Muscle layer of duodenum (tissue), 2 donors: ENCODE results near the gene AGXT.

Experiments
- H3K27ac ChIP-seq: one replicate; pipeline ENCODE4 v1.7.0; 2013; ENCODE audit warnings: mild to moderate bottlenecking, low read length
- H3K27me3 ChIP-seq: one replicate; pipeline ENCODE4 v1.7.0; 2013; ENCODE audit warnings: low read depth, mild to moderate bottlenecking, control low read depth, low read length
- H3K36me3 ChIP-seq, 2 donors: one replicate each; pipeline ENCODE4 v1.7.0; 2013; ENCODE audit warnings: low read length in 2 of 2, control low read depth in 1 of 2, mild to moderate bottlenecking in 1 of 2; ENCODE audit not compliant: insufficient read depth in 2 of 2, control insufficient read depth in 1 of 2
- H3K4me1 ChIP-seq, 2 donors: one replicate each; pipeline ENCODE4 v1.7.0; 2013; ENCODE audit warnings: low read length in 2 of 2, mild to moderate bottlenecking in 2 of 2, control low read depth in 1 of 2, moderate library complexity in 1 of 2; ENCODE audit not compliant: insufficient read depth in 2 of 2, control insufficient read depth in 1 of 2
- H3K4me3 ChIP-seq, 2 donors: one replicate each; pipeline ENCODE4 v1.7.0; 2013; ENCODE audit warnings: low read length in 2 of 2, low read depth in 1 of 2, mild to moderate bottlenecking in 1 of 2
- H3K9me3 ChIP-seq, 2 donors: one replicate each; pipeline ENCODE4 v1.7.0; 2013; ENCODE audit warnings: low read length in 2 of 2, control low read depth in 1 of 2, mild to moderate bottlenecking in 1 of 2; ENCODE audit not compliant: control insufficient read depth in 1 of 2
- donor health status: healthy.

The AGXT gene

DNA sequence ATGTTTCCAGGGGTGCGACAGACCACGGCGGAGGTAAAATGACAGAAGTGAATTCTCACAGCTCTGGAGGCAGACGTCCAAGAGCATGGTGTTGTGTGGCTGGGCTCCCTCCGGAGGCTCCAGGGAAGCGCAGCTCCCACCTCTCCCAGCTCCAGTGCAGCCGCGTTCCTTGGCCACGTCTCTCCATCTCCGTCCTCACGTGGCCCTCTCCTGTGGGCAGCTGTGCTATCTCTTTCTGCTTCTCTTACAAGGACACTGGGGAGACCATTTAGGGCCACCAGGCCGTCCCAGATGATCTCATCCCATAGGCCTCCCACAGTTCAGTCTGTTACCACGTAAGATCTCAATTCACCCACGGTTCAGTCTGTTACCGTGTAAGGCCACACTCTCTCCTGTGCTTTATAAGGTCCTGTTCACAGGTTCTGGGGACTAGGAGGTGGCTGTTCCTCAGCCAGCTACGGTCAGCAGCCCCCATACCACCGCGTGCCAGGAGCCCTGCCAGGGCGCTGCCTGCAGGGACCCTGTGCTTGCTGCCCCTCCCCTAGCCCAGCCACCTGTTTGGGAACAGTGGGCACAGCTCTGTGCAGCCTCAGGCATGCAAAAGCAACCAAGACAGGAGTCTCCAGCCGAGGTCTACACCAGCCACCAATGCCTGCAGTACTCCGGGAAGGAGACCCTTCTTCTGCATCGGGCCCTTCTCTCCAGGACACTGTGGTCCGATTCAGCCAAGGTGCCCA is 30.3 kb downstream of the AGXT start:
- H3K27ac ChIP-seq: no peak overlapping the region
- H3K4me1 ChIP-seq: no peaks in the 10 kb centered on the region
- no peaks in the 10 kb centered on the region for H3K9me3 ChIP-seq
- H3K4me3 ChIP-seq: no peak overlapping the region
- H3K36me3 ChIP-seq: no peaks in the 10 kb centered on the region
- H3K27me3 ChIP-seq: no peaks in the 10 kb centered on the region

DNA sequence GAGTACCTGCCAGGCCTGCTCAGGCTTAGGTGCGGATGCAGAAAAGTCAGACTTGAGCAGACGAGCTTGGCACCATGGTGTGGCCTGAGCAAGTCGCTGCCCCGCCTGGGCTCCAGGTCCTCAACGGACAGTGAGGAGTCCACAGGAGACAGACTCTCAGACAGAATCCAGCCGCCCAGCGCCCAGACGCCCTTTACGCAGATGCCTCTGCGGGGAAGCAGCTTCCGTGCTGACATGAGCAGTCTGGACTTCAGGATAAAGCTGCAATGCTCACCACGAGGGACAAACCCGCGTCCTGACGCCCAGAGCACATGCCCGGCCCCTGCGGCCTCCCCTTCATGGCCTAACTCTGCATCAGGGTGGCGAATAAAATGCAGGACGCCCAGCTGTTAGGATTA is 30.8 kb downstream of the AGXT start:
- no peaks in the 10 kb centered on the region for H3K9me3 ChIP-seq
- H3K27ac ChIP-seq: no peak overlapping the region
- H3K4me1 ChIP-seq: no peaks in the 10 kb centered on the region
- no peaks in the 10 kb centered on the region for H3K27me3 ChIP-seq
- H3K4me3 ChIP-seq: no peak overlapping the region
- H3K36me3 ChIP-seq: no peaks in the 10 kb centered on the region

DNA sequence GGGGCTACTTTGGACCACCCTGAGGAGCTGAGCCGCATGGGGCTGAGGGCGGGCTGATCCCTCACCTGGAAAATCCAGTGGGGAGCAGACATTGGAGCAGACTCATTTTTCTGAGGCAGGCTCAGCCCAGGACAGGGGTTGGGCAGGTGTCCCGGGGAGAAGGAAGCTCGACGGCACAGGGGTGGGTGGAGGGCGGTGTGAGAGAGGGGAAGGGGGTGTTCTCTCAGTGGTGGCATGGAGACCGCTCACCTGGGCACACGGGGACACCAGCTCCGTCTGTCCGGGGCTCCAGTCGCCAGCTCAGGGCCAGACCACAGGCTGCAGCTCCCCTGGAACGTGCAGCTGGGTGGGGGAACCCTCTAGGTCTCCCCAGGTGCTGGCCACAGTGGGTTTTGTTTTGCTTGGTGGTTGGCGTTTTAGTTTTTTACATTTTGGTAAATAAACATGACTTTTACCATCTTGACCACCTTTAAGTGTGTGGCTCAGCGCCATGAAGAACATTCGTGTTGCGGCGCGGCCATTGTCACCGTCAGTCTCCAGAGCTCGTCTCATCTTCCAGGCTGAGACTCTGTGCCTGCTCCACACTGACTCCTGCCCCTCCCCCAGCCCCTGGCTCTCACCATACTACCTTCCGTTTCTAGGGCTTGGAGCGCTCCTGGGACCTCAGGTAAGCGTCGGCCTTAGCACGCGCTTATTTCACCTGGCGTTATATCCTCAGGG is 31.7 kb downstream of the AGXT start:
- Histone ChIP-seq H3K27ac (no peak overlapping the region), H3K4me3 (no peak overlapping the region), H3K4me1 (no peaks in the 10 kb centered on the region), H3K27me3 (no peaks in the 10 kb centered on the region), H3K36me3 (no peaks in the 10 kb centered on the region), H3K9me3 (no peaks in the 10 kb centered on the region)

DNA sequence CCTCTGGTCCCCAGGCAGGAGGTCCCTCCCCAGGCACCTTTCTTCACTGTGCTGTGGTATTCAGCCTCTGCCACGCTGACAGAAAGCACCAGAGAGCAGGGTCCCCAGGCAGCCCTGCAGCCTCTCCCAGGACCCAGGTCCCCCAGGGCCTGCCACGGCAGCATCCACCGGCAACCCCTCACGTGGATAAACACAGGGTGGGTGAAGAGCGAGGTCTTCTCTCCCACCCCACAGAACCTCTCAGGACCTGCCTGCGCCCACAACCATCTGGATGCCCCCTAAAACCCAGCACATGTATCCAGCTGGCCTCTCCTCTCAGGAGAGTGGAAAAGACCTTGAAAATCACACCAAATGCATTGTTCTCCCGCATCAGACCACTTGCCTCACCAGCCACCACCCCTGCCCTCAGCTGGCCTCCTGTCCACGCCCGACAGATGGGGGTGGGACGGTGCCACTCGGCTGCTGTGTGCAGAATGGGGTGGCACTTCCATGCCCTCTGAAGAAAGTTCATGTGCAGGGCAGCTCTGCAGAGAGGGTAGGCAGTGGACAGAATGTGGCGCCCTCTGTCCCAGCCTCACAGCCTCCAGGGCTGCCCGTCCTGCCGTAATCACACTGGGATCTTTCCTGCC is 33.5 kb downstream of the AGXT start:
- H3K36me3 ChIP-seq: no peaks in the 10 kb centered on the region
- no peaks in the 10 kb centered on the region for H3K4me1 ChIP-seq
- H3K27me3 ChIP-seq: no peaks in the 10 kb centered on the region
- no peaks in the 10 kb centered on the region for H3K9me3 ChIP-seq
- no peak overlapping the region for H3K27ac ChIP-seq
- H3K4me3 ChIP-seq: no peak overlapping the region

DNA sequence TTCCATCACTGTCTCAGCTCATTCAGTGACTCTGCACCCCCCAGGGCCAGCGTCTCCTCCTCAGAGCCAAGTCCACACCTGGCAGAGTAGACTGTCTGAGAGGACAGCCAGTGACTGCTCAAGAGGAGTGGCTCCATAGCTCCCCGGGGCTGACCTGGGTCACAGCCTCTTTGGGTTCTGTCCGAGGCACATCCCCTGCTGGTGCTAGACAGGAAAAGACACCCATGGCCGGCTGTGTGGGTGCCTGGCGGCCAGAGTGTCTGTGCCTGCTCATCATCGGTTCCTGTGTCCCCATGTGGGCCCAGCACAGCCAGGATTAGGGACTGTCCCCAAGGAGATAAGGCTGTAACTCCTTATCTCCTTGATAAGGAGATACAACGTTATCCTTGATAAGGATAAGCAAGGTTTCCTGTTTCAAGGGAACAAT is 34.0 kb downstream of the AGXT start:
- no peaks in the 10 kb centered on the region for H3K36me3 ChIP-seq
- no peak overlapping the region for H3K4me3 ChIP-seq
- H3K27ac ChIP-seq: no peak overlapping the region
- H3K4me1 ChIP-seq: no peaks in the 10 kb centered on the region
- no peaks in the 10 kb centered on the region for H3K9me3 ChIP-seq
- no peaks in the 10 kb centered on the region for H3K27me3 ChIP-seq

DNA sequence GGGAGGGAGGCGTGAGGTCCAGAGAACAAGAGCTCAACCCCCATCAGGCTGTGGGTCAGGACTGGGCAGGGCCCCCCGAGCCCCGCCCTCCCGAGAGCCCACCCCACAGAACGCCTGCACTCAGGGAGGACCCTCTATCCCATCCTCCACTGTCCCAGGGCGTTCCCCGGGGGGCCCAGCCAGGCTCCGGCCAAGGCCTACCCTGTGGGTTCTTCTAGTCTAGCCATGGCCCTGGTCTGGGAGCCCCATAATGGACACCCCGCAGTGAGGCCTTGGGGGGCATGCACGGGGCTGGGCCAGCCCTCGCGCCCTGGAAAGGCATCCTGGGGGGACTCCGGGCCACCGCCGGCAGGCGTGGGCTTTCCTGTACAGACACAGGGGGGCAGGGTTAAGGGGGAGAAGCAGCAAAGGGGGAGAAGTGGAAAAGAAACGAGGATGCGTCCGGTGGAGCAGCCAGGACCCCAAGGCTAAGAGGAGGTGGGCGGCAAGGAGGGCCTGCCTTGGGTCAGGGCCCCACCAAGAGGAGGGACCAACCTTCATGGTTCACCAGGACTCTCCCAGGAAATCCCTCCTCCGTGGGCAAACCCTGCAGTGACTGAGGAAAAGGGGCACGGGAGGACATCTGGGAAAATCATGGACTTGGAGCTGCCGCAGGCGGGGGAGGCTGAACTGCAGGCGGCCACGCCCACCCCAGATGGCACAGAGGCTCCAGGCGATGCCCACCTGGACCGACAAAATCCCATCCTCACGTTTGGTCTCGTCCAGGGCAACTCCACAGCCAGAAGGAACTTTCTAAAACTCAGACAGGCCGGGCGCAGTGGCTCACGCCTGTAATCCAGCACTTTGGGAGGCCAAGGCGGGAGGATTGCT is 34.8 kb downstream of the AGXT start:
- no peaks in the 10 kb centered on the region for H3K27me3 ChIP-seq
- no peaks in the 10 kb centered on the region for H3K36me3 ChIP-seq

DNA sequence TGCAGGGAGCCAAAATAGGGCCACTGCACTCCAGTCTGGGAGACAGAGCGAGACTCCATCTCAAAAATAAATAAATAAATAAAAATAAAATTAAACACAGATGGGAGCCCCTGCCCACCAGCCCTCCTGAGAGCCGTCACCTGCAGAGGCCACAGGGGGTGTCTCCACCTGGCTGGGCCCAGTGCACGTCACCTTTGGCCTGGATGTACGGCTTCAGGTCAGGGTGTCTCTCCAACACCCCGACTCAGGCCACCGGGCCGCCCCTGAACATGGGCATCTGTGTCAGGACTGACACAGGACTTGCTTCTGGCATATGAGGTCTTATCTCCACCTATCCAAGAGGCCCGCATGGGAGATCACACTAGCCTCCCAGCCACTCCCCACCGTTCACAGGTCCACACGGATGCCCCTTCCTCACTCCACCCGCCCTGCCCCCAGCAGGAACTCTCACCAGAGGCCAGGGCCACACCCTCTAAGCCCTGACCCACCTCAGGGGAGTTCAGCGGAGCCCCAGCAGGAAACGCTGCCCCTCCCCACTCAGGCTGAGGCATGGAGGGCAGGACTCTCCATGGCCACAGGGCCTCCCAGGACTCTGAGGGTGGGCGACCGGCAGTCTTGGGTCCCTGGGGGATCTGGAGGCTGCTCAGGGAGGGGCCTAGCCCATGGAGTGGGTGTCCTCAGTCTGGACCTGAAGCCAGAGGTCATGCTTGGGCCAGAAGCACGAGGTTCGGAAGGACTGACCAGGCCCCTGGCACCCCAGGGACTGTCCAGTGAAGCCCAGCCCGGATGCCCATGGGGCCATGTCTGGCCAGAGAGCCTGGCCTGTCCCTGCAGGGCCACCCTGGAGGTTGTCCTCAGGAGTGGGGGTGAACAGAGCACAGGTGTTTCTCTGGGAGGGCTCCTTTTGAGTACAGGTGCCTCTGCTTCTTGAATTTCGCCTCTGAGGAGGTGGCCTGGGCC is 35.9 kb downstream of the AGXT start:
- H3K27me3 ChIP-seq: no peaks in the 10 kb centered on the region
- no peaks in the 10 kb centered on the region for H3K9me3 ChIP-seq
- H3K27ac ChIP-seq: no peak overlapping the region
- no peak overlapping the region for H3K4me3 ChIP-seq
- H3K36me3 ChIP-seq: no peaks in the 10 kb centered on the region
- no peaks in the 10 kb centered on the region for H3K4me1 ChIP-seq

More for the DNA sequence above, 34.8 kb downstream of the AGXT start:
- H3K9me3 ChIP-seq: no peaks in the 10 kb centered on the region
- H3K27ac ChIP-seq: no peak overlapping the region
- no peaks in the 10 kb centered on the region for H3K4me1 ChIP-seq
- H3K4me3 ChIP-seq: no peak overlapping the region

DNA sequence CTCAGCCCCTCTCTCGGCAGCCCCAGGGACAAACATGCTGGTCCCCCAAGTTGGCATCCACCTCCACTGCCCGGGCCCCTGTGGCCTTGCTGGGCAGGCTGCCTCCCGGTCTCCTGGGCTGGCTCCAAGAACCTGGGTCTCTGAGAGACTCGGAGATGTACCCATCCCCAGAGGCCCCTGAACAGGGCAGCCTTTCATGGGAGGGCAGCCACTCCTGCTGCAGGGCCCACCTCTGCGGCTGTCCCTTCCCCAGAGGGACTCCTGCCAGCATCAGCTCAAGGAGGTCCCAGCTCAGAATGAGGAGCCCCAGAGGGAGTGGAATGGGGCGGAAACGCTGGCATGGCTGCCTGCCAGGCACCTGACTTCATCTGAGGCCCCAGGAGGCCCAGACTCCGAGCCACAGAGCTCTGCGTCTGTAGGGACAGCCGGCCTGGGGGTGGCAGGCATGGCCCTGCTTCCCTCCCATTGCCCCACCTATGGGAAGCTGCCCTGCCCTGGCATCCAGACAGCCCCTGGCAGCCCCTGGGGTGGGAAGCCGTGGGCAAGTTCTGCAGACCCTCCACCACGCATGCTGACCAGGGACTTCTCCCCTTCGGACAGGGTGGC is 36.7 kb downstream of the AGXT start:
- no peak overlapping the region for H3K4me3 ChIP-seq
- H3K27me3 ChIP-seq: no peaks in the 10 kb centered on the region
- H3K9me3 ChIP-seq: no peaks in the 10 kb centered on the region
- no peaks in the 10 kb centered on the region for H3K36me3 ChIP-seq
- H3K27ac ChIP-seq: no peak overlapping the region
- no peaks in the 10 kb centered on the region for H3K4me1 ChIP-seq

DNA sequence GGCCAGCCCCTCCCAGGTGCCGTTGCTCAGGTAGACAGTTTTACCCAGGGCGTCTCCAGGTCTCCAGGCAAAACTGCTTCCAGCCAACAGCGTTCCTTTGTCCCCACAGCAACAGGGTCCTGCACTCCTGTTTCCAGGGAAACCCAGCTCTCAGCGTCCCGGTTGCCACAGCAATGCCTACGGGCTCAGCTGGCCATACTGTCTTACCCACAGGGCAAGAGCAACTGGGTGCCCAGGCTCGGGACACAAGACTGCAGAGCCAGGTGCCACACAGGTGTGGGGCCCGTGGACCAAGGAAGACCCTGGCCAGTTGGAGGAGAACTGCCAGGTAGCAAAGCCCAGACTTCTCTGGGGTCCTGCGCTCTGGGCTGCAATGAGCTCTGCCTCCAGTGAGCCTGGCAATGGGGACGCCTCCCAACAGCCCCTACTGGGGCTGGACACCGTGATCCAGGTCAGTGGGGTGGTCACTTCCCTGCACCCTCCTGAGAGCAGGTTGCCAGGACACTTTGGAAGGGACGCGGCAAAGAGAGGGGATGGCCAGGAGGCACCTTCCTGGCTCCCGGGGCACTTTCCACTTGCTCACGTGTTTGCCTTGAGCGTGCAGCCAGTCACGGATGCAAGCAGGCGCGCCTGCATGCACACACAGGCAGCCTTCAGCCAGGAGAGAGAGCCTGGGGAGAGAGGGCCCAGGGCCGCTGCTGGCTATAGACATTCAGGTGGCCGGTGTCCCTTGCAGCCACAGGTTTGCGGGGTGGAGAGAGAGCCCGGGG is 37.7 kb downstream of the AGXT start, which contains the start of gene CROCC2:
CROCC2 (plus strand) TSS at position 196 of the 770 bp plus-strand sequence; CDS start at position 374, 178 bp downstream.
- H3K4me1 ChIP-seq: no peaks in the 10 kb centered on the region
- no peaks in the 10 kb centered on the region for H3K9me3 ChIP-seq
- H3K27me3 ChIP-seq: no peaks in the 10 kb centered on the region
- no peak within 1 kb of the TSS for H3K27ac ChIP-seq
- H3K4me3 ChIP-seq: no peak within 1 kb of the TSS
- no peaks in the 10 kb centered on the region for H3K36me3 ChIP-seq
